Liver (tissue), 3 donors: ENCODE data around the gene SERPIND1.

ENCODE experiments used
- CTCF ChIP-seq: fragments of 150-350 bp; IDR thresholded peaks from 2 replicates; pipeline ENCODE4 v1.5.1; 2017; ENCODE audit warnings: improper control_type of control experiment, low read depth, low read length; ENCODE audit not compliant: missing input control
- HNF4G ChIP-seq: IDR thresholded peaks from 2 replicates; pipeline ENCODE4 v1.6.1; 2016; ENCODE audit warnings: antibody characterized with exemption
- RXRA ChIP-seq, 2 donors: IDR thresholded peaks; 2 replicates each; pipeline ENCODE4 v1.6.1; 2017 to 2018; ENCODE audit warnings: antibody characterized with exemption in 2 of 2, mild to moderate bottlenecking in 1 of 2
- TAF1 ChIP-seq: conservative IDR thresholded peaks from 2 replicates; pipeline ENCODE4 v1.6.1; 2016; ENCODE audit warnings: antibody characterized with exemption, mild to moderate bottlenecking
- TF ChIP-seq, protein P1 (sequence below): IDR thresholded peaks from 2 replicates; pipeline ENCODE4 v1.6.1; 2016; ENCODE audit warnings: antibody characterized with exemption
- TF ChIP-seq, protein P2 (sequence below): IDR thresholded peaks from 2 replicates; pipeline ENCODE4 v1.6.1; 2016; ENCODE audit warnings: antibody characterized with exemption, mild to moderate bottlenecking
- donor health status: healthy.
- donor health status: healthy.

GRCh38 chr22:20773793-20774212 is at the start of gene SERPIND1:
- no peak for TF ChIP-seq CTCF
- TF ChIP-seq, protein P1, sequence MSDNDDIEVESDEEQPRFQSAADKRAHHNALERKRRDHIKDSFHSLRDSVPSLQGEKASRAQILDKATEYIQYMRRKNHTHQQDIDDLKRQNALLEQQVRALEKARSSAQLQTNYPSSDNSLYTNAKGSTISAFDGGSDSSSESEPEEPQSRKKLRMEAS, result peak; percentile 77
- peak; percentile 69 for TF ChIP-seq HNF4G
- TF ChIP-seq, protein P2, sequence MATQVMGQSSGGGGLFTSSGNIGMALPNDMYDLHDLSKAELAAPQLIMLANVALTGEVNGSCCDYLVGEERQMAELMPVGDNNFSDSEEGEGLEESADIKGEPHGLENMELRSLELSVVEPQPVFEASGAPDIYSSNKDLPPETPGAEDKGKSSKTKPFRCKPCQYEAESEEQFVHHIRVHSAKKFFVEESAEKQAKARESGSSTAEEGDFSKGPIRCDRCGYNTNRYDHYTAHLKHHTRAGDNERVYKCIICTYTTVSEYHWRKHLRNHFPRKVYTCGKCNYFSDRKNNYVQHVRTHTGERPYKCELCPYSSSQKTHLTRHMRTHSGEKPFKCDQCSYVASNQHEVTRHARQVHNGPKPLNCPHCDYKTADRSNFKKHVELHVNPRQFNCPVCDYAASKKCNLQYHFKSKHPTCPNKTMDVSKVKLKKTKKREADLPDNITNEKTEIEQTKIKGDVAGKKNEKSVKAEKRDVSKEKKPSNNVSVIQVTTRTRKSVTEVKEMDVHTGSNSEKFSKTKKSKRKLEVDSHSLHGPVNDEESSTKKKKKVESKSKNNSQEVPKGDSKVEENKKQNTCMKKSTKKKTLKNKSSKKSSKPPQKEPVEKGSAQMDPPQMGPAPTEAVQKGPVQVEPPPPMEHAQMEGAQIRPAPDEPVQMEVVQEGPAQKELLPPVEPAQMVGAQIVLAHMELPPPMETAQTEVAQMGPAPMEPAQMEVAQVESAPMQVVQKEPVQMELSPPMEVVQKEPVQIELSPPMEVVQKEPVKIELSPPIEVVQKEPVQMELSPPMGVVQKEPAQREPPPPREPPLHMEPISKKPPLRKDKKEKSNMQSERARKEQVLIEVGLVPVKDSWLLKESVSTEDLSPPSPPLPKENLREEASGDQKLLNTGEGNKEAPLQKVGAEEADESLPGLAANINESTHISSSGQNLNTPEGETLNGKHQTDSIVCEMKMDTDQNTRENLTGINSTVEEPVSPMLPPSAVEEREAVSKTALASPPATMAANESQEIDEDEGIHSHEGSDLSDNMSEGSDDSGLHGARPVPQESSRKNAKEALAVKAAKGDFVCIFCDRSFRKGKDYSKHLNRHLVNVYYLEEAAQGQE, result peak; percentile 81
- peak; percentile 98 for TF ChIP-seq TAF1
- peak; percentile 76 to 87 for TF ChIP-seq RXRA (IDR thresholded peaks at IDR 0.05)
